NCI-H146 treated with DMSO at 0.1 percent for 48 hours (cell line): Measurements from ENCODE around the gene DACT2.
"Not testable (repeated sequence)": the region's sequence is repeated elsewhere in the genome, so short reads cannot be mapped to it uniquely, and the experiment has no call there.

ENCODE experiments used
- DNase-seq: peaks from one replicate; lab custom pipeline; 2025; ENCODE audit not compliant: unreplicated experiment; lab: John Stamatoyannopoulos, UW

Gene DACT2

DNA sequence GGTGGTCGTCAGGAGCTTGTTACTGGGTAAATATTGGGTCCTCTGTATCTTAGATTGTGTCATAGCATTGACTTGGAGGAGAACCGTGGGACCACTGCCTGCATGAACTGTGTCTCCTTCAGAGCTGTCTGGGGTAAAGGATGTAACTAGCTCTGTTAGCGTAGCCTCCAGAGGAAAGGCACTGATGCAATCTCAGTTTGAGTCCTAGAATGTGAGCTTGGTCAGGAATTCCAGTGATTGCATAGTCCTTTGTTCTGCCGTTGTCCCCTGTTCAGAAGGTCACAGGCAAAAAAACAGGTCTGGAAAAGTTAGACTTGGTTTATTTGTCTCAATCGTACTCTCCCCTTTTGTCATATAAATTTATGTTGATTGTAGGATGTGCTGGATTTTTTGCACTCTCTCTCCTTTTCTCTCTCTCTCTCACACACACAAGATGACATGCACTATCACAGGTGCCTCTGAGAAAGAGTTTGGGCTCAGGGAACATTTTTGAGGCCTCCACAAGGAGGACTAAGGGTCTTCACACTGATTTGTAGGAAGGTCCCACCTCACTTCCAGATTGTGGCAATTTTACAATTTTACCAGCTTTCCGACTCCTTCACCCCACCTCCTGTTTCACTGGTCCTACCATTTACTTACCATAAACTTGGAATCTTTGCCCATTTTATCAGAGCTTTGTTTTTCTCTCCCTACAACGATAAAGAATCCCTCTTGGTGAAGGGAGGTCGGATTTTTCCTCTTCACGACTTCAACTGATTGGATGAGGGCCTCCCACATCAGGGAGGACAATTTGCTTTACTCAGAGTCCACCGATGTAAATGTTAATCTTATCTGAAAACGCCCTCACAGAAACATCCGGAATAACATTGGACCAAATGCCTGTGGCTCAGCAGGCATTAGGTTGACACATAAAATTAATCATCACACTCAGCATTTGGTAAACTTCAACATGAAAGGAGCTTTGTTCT is 7.0 kb upstream of the DACT2 start:
- no peak for DNase-seq

DNA sequence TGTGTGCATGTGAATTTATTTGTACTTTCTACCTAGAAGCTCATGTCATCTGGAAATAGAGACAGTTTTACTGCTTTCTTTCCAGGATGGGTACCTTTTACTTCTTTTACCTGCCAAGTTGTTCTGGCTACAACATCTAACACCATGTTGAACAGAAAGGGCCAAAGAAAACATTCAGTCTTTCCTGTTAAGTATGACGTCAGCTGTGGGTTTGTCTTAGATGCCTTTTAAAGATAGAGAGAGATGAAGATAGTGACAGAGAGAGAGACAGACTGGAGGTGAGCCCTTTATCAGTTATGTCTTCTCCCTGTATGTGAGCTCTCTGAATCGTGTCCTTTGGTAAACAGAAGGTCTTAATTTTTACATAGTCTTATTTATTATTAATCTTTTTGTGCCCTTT is 3.4 kb upstream of the DACT2 start:
- no peak for DNase-seq

- no peak for DNase-seq
Measured at GRCh38 chr6:168320634-168321033, 1.1 kb upstream of the DACT2 start.

- DNase-seq = no peak
Measured at GRCh38 chr6:168318579-168319278, 848 bp downstream of the DACT2 start.

- no peak for DNase-seq
Measured at GRCh38 chr6:168318090-168318489, 1.5 kb downstream of the DACT2 start.

DNA sequence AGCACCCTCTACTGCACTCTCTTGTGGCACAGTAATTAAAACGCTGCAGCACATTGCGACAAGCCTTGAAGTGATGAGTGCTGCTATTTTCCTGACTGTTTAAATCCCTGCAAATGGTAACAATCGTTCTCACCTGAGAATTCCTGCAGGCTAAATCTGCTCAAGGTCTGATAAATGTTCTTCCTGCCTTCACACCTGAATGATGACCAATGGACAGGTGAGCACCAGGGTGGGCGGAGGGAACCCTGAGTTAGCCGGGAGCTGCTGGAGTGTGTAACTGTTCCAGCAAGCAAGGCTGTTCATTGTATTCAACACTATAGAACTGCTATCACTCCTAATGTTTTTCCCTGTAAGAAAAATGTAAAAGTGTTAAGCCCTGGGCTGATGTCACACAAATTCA is 4.0 kb downstream of the DACT2 start:
- no peak for DNase-seq

GRCh38 chr6:168314948-168315347 is 4.6 kb downstream of the DACT2 start:
- DNase-seq = no peak

DNA sequence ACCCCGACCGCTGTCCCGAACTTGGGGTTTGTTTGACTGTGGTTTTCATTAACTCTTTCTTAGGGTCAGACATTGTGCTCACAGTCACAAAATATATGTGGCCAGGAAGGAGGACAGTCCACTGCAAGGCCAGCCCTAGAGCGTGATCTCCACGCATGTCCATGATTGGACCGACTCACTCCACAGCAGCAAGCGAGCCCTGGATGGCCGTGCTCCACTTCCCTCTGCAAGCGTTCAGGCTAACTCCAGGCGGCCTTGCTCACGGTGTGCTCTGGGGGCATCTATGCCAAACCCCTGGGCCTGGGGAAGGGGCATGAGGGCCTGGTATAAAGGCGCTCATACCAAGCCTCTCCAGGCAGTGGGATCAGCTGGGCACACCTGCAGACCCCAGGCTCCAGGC is 5.6 kb downstream of the DACT2 start:
- DNase-seq = no peak

- DNase-seq = no peak
Measured at GRCh38 chr6:168313431-168314011, 6.1 kb downstream of the DACT2 start.

DNA sequence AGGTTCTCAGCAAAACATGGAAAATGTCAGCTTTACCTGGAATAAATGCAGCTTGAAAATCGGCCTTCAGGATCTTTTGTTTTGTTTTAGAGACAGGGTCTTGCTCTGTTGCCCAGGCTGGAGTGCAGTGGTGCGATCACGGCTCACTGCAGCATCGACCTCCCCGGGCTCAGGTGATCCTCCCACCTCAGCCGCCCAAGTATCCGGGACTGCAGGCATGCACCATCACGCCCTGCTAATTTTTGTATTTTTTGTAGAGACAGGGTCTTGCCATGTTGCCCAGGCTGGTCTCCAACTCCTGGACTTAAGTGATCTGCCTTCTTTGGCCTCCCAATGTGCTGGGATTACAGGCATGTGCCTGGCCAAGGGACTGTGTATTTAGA is 7.5 kb downstream of the DACT2 start:
- not testable (repeated sequence) for DNase-seq

DNA sequence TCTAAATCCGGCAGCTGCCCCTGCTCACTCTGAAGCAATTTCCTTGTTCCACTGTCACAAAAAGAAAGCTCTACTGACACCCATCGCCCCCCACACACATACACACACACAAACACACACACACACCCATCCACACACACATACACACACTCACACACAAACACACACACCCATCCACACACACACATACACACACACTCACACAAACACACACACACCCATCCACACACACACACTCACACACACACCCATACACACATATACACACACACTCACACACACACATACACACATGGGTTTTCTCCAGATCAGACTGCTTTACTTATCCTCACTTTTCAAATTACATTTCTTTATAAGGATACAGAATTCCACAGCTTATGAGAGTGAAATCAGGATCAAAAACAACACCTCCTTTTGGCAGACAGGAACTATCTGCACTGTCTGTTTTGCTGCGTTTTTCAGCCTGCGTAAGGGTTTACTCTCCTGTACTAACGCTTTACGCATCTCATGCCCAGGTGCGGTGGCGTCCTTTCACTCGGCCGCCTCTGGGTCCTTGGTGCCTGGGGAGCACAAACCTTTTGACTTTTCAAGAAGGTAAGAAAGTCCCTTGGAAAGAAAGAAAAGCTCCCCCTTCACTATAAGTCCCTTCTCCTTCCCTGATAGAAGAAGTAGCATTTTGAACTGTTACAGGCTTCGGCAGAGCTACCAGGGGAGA is 8.0 kb downstream of the DACT2 start:
- DNase-seq = no peak

DNA sequence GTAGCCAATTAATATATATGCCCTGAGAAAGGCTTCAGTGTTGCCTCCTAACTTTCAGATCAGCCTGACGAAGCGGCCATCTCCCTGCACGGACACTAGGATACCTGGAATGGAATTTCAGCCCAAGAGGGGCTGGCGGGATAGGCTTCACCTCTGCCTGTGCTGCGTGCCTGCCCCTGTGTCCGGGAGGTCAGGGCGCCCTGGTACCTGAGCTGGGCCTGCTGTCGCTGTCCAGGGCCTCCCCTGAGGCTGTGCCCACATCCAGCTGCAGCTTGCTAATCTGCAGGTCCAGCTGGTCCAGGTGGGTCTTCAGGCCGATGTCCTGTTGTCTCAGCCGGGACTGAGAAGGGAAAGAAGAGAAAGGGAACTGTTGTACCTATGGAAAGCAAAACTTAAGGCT is 8.6 kb downstream of the DACT2 start:
- DNase-seq = no peak

DNA sequence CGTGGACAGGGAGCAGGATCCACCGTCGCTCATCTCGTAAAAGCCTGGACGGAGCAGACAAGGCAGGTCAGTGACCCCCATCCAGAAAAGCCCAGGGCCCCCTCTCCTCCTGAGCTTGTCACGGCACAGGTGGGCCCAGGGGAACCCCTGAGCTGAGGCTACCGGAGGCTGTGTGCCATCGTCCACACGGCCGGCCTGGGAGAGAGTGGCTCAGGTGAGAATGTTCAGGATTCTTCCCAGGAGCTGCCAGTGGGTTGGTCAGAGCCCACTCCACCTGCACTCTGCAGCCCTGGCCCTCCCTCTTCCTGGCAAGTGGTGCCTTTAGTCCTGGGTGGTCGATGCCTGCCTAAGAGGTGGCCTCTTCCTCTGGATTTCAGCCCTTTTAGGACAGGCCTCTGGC is 9.2 kb downstream of the DACT2 start:
- DNase-seq = no peak

GRCh38 chr6:168309997-168310396 is 9.6 kb downstream of the DACT2 start:
- no peak for DNase-seq

GRCh38 chr6:168309183-168309582 is 10.4 kb downstream of the DACT2 start:
- no peak for DNase-seq

- no peak for DNase-seq
Measured at GRCh38 chr6:168308390-168309144, 11.0 kb downstream of the DACT2 start.

GRCh38 chr6:168307695-168308021 is 11.9 kb downstream of the DACT2 start:
- no peak for DNase-seq

- no peak for DNase-seq
Measured at GRCh38 chr6:168307015-168307694, 12.4 kb downstream of the DACT2 start.

DNA sequence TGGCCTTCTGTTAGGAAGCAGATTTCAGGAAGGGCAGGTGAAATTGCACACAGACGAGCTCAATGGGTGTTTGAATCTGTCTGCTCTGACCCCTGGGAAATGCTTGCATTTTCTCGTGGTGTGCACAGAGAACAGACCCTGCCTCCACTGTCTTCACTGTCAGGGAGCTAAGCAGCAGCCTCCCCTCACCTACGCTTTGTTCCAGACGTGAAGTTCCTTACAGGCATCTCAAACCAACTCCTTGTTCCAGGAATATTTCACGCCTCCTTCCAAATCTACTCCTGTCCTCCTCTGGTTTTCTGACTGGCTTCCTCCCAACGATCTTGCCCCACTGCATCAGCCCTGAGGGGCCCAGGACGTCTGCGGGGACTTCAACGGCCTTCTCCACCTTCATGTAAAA is 13.7 kb downstream of the DACT2 start:
- no peak for DNase-seq

- DNase-seq = no peak
Measured at GRCh38 chr6:168305096-168305749, 14.4 kb downstream of the DACT2 start.
